ENCODE measurements around the gene HPSE2. TPM values are rescaled to one million over a fixed set of nuclear protein-coding genes. Genes with fewer than 3 reads are reported as not detected.

The HPSE2 gene
- total RNA-seq, 2 experiments from 2014 or later = not detected

DNA sequence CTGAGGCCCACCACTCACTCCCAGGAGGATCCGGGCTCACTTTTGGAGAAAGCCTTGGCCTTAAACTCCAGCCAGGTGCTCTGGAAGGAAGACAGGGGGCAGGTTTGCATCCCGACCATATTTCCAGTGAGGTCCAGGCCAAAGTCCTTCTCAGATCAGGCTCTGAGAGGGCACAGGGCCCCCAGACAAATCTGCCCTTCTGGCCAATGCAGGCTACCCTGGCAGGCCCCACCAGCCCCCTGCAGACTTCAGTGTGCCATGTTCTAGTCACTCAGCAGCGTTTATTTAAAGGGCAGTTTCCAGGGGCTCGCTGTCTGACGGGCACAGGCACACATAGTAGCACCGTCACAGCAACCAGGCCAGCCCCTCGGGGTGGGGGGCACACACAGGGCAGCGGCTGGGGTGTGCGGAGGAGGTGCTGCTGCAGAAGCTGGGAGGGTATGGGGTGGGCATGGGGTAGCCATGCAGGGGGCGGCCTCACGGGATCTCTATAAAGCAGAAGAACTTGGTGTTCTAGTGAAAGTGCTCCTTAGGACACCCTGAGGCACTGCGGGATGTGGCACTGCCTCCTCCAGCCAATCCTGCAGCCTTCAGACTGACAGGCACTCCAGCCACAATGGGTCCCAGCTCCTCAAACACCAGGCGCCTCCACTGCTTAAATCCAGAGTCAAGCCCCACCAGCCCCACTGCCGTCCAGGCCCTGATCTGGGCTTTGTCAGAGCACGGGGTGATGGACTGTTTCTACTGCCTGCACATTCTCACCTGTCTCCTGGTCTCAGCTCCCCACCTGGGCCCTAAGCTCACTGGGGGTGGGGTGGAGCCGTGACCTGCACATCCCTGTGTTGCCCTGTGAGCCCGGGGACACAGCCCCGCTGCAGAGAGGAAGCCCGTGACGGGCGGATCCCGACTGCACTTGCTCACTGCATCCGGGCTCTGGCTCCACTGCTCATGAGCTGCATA, 811.1 kb downstream of the HPSE2 start:
- H3K36me3 Mint-ChIP-seq (ENCODE audit: low read depth) = peaks cover 11% of the 10 kb centered on the region
- no peaks in the 10 kb centered on the region for H3K9me3 Mint-ChIP-seq
- H3K27ac Mint-ChIP-seq = no peak overlapping the region
- no peaks in the 10 kb centered on the region for H3K4me1 Mint-ChIP-seq
- ChIA-PET POLR2A (no interaction called here), CTCF (interaction anchor here (0.9 to 1.7 kb wide), 6 partner anchors 10 to 42 kb away, joined by 3 to 5 read pairs (median 4); no protein-coding TSS in a partner anchor)
- H3K4me3 Mint-ChIP-seq = no peak overlapping the region
- H3K27me3 Mint-ChIP-seq = no peaks in the 10 kb centered on the region
- DNase-seq = no peak

DNA sequence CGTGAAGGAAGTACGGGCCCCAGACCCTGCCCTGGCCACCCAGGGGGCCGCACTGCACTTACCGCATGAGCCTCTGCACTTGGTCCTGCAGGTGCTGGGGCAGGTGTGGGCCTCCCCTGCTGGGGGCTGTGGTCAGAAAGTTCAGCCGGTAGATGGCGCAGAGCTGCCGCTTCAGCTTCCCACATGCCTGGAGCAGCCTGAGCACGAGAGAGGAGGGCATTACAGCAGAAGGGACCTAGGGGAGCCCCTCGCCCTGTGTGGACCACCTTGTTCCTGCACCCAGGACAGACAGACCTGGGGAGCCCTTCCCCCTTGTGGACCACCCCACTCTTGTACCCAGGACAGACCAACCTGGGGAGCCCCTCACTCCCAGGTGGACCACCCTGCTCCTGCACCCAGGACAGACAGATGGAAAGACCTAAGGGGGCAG, 811.9 kb downstream of the HPSE2 start:
- DNase-seq = no peak
- H3K27me3 Mint-ChIP-seq = no peaks in the 10 kb centered on the region
- H3K36me3 Mint-ChIP-seq (ENCODE audit: low read depth) = peaks cover 15% of the 10 kb centered on the region
- H3K9me3 Mint-ChIP-seq = no peaks in the 10 kb centered on the region
- H3K27ac Mint-ChIP-seq = no peak overlapping the region
- CTCF ChIA-PET = interaction anchor here (0.9 to 1.9 kb wide), 2 partner anchors 10 to 22 kb away, joined by 3 to 10 read pairs; partner anchors contain the start of gene HPS1
- POLR2A ChIA-PET = no interaction called here
- H3K4me3 Mint-ChIP-seq = no peak overlapping the region
- H3K4me1 Mint-ChIP-seq = no peaks in the 10 kb centered on the region

DNA sequence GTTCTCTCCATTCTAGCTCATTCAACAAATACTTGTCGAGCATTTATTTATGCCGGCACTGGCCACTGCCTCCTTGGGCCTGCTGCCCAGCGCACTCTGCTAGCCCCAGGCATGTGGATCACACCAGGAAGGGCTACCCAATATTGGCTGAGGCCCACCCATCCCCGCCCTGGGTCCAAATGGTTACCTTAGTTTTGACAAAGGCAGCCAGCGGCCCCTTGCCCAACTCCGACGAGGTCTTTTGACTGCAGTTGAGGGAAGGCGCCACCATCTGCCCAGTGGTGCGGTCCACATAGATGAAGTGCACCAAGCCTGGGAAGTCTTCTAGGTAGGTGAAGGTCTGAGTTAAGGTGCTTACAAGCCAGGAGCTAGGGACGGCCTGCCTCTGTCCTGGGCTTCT, 813.5 kb downstream of the HPSE2 start:
- Mint-ChIP-seq H3K4me3 (no peak overlapping the region), H3K36me3 (ENCODE audit: low read depth) (peaks cover 14% of the 10 kb centered on the region), H3K9me3 (no peaks in the 10 kb centered on the region), H3K27me3 (no peaks in the 10 kb centered on the region), H3K27ac (no peak overlapping the region), H3K4me1 (no peaks in the 10 kb centered on the region)
- ChIA-PET CTCF (interaction anchor here (0.6 to 1.9 kb wide), 2 partner anchors 23 to 100 kb away, joined by 3 to 10 read pairs; partner anchors contain the start of gene HPS1), POLR2A (no interaction called here)
- no peak for DNase-seq

DNA sequence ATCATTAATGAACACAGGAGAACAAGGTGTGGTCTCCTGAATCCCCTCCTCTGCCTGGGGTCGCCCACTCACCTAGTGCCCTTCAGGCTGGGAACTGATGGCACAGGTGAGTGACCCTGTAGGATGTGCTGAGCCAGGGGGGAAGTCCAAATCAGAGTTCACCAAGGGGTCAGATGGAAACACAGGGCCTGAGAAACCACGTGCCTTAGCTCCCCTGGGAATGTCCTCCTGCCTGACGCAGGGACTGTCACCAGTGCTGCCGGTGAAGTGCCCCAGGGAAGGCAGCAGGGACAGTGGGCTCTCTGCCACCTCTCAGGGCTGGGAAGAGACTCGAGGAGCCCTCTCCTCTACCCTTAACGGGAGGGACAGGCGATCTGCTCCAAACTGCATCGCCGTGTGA, 814.9 kb downstream of the HPSE2 start:
- ChIA-PET CTCF (interaction anchor here (1.5 kb wide), 1 partner anchor 14 kb away, joined by 3 read pairs; no protein-coding TSS in a partner anchor), POLR2A (no interaction called here)
- Mint-ChIP-seq H3K4me1 (no peaks in the 10 kb centered on the region), H3K36me3 (ENCODE audit: low read depth) (peaks cover 14% of the 10 kb centered on the region), H3K9me3 (no peaks in the 10 kb centered on the region), H3K27me3 (no peaks in the 10 kb centered on the region), H3K27ac (no peak overlapping the region), H3K4me3 (no peak overlapping the region)
- no peak for DNase-seq

DNA sequence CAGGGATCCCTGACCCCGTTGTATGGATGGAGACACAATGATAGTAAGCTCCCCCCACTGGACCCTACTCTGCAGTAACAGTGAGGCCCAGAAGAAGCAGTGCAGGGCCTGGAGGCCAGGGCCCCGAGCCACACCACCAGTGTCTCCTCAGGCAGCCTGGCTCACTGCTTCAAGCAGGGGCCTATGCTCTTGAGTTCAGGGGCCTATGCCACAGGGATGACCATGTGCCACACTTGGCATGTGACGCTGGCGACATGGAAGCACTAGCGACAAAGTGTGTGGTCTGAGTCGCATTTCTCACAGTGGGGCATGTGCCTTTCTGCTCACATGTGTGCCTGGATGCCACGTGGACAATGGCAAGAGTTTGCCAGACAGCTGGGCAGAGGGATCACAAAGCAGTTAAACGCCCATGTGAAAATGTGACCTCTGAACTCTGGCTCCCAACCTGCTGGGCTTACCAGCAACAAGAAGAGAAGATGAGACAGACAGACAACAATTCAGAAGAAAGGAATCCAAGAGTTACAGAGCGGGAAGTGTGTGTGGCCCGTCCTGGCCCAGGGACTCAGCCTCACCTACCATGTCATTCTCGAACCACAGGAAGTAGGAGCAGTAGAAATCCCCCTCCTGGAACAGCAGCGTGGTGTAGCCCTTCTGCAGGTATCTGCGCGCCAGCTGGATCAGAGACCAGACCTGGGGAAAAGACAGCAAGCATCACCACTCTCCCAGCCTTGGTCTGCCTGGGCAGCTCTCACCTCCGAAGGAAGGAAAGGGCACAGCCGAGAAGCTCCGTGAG, 816.0 kb downstream of the HPSE2 start:
- Mint-ChIP-seq H3K9me3 (no peaks in the 10 kb centered on the region), H3K4me3 (no peak overlapping the region), H3K4me1 (peaks cover 7% of the 10 kb centered on the region), H3K36me3 (ENCODE audit: low read depth) (peaks cover 14% of the 10 kb centered on the region), H3K27ac (no peak overlapping the region), H3K27me3 (no peaks in the 10 kb centered on the region)
- CTCF ChIA-PET = interaction anchor here (1.5 kb wide), 1 partner anchor 13 kb away, joined by 3 read pairs; no protein-coding TSS in a partner anchor
- POLR2A ChIA-PET = no interaction called here
- DNase-seq = no peak

DNA sequence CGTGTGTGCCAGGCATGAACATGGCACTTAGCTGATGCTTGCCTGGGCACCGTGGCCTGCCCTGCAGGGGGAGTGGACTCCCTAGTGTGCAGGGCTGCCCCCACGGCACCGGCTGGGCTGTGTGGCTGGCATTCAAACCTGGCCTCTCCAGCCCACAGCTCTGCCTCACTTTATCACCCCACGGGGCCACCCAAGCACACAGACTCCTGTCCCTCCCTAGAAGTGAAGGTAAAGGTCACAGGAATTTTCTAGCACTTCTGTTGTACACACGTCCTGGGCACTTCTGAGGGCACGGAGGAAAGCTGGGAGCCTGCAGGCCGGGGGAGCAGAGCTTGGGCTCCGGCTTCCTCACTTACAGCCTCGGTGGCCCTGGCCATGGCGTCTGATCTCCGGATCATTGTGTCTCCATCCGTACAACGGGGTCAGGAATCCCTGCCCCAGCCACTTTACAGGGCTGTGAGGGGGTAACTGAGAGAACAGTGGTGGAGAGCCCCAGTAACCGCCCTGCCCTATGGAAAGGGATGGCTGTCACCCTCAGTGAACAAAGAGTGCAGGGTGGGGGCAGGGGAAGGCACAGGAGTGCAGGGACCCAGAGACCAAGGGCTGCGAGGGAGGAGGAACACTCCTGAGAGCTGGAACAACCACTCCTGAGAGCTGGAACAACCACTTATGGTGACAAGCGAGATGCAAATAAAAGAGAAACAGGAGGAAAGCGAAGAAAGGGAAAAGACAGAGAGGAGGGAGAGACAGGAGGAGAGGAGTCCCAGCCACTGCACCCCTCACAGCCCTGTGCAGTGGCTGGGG, 816.8 kb downstream of the HPSE2 start:
- CTCF ChIA-PET = no interaction called here
- no peak overlapping the region for H3K27ac Mint-ChIP-seq
- no peak overlapping the region for H3K4me3 Mint-ChIP-seq
- peaks cover 15% of the 10 kb centered on the region for H3K4me1 Mint-ChIP-seq
- H3K36me3 Mint-ChIP-seq (ENCODE audit: low read depth) = peaks cover 14% of the 10 kb centered on the region
- POLR2A ChIA-PET = no interaction called here
- H3K27me3 Mint-ChIP-seq = no peaks in the 10 kb centered on the region
- no peak for DNase-seq
- no peaks in the 10 kb centered on the region for H3K9me3 Mint-ChIP-seq

DNA sequence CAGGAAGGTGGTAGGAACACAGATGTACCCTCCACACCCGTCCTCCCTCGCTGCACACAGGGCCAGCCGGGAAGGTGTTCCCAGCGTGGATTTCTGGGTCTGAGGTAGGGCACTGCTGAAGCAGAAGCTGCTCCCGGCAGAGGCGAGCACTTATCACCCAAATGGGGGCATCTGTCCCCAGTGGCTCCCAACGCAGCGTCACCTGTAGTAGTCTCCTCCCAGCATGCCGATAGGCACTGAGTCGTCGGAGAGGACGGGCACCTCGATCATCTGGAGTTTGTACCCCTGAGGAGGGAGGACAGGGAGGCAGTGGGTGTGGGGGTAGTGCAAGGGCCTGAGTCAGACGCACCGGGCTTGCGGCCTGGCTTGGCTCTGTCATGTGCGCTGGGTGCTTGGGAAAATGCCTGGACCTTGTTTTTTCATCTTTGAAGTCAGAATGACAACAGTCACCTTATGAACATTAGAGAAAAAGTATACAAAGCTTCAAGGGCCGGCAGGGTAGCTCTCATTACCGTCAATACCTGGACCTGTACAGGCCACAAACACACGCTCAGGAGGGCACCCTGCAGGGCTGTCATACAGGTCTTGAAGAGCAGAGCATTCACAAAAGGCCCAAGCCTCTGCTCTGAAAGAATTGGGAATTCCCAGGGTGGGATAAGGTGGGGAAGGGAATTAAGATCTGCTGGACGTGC, 817.5 kb downstream of the HPSE2 start:
- Mint-ChIP-seq H3K36me3 (ENCODE audit: low read depth) (peaks cover 14% of the 10 kb centered on the region), H3K27me3 (no peaks in the 10 kb centered on the region), H3K27ac (no peak overlapping the region), H3K4me1 (peaks cover 15% of the 10 kb centered on the region), H3K4me3 (no peak overlapping the region), H3K9me3 (no peaks in the 10 kb centered on the region)
- DNase-seq = no peak
- CTCF ChIA-PET = no interaction called here
- POLR2A ChIA-PET = no interaction called here

DNA sequence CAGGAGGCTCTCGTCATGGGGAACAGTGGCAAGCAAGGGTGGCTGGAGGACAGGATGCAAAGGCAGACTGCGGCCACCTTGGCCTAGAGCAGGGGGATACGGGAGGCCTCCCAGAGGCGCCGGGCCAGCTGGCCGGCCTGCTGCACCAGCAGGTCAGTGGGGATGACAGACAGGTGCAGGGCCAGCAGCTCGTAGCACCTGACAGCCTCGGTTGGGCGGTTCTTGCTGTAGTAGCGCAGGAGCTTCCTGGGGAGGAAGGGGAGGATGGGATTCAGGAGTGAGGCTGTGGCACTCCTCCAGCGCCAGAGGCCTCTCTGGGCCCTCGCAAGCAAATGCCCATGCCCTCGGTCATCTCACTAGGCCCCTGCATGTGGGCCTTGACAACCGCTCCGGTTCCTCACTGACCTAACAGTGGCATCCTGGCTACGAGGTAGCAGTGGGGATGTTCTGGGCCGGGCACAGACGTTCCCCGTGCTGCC, 818.1 kb downstream of the HPSE2 start:
- CTCF ChIA-PET = no interaction called here
- no peaks in the 10 kb centered on the region for H3K27me3 Mint-ChIP-seq

DNA sequence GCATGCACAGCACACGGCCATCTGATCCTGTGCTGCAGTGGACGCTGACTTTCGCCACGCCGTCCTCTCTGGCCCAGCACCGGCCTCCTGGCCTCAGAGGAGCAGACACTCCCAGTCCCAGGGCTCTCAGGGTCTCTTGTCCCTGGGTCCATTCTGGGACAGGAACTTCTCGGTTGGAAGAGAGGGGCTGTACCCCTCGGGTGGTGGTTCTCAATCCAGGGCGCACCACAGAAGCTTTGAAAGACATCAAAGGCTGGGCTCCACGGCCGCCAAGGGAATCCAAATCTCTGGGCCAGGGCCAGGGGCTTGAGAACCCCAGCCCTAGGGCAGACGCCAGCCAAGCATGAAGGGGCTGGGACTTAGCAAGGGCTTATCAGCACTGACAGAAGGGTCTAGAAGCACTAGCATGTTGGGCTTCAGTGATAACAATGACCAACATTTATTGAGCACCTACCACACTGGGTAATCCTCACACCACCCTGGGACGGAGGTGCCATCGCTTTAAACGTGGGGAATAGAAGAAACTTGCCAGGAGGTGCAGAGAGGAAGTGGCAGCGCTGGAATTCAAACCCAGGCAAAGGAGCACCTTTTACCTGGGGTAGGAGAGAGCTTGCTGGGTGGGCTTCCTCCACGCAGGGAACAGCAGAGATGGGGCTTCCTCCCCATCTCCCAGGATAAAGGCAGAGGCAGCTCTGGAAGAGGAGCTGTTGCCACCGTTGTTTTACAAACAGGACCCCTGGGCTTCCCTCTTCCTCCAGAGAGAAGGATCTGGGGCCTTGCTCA, 818.9 kb downstream of the HPSE2 start:
- H3K4me1 Mint-ChIP-seq = peaks cover 15% of the 10 kb centered on the region
- H3K27ac Mint-ChIP-seq = no peak overlapping the region
- CTCF ChIA-PET = interaction anchor here (0.6 kb wide), 1 partner anchor 263 kb away, joined by 3 read pairs; no protein-coding TSS in a partner anchor
- H3K9me3 Mint-ChIP-seq = no peaks in the 10 kb centered on the region
- peaks cover 12% of the 10 kb centered on the region for H3K36me3 Mint-ChIP-seq (ENCODE audit: low read depth)
- no peaks in the 10 kb centered on the region for H3K27me3 Mint-ChIP-seq
- no peak for DNase-seq
- POLR2A ChIA-PET = no interaction called here
- H3K4me3 Mint-ChIP-seq = no peak overlapping the region

More for the DNA sequence above, 818.1 kb downstream of the HPSE2 start:
- Mint-ChIP-seq H3K4me1 (peaks cover 15% of the 10 kb centered on the region), H3K4me3 (no peak overlapping the region), H3K9me3 (no peaks in the 10 kb centered on the region), H3K27ac (no peak overlapping the region), H3K36me3 (ENCODE audit: low read depth) (peaks cover 12% of the 10 kb centered on the region)
- no peak for DNase-seq
- POLR2A ChIA-PET = no interaction called here

DNA sequence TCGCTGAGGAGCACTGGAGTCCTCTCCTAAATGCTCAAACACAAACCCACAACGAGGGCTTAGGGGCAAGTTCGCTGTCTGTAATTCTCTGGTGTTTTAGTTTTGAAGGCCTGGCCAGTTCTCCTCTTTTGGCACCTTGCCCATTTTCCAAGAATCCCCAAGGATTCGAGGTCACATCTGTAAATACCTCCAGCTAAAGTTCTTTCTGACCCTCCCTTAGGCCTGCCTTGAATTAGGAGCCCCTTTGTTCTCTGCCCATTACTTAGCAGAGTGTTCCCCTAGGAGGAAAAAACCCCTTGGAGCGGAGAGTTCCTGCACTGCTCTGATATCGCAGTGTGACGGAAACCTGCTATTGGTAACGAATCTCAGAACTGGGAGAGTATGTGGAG, 819.9 kb downstream of the HPSE2 start:
- ChIA-PET CTCF (no interaction called here), POLR2A (no interaction called here)
- Mint-ChIP-seq H3K27ac (peak overlapping the region; percentile 89), H3K27me3 (no peaks in the 10 kb centered on the region), H3K36me3 (ENCODE audit: low read depth) (peaks cover 10% of the 10 kb centered on the region), H3K4me3 (no peak overlapping the region), H3K4me1 (peaks cover 15% of the 10 kb centered on the region), H3K9me3 (no peaks in the 10 kb centered on the region)
- no peak for DNase-seq

DNA sequence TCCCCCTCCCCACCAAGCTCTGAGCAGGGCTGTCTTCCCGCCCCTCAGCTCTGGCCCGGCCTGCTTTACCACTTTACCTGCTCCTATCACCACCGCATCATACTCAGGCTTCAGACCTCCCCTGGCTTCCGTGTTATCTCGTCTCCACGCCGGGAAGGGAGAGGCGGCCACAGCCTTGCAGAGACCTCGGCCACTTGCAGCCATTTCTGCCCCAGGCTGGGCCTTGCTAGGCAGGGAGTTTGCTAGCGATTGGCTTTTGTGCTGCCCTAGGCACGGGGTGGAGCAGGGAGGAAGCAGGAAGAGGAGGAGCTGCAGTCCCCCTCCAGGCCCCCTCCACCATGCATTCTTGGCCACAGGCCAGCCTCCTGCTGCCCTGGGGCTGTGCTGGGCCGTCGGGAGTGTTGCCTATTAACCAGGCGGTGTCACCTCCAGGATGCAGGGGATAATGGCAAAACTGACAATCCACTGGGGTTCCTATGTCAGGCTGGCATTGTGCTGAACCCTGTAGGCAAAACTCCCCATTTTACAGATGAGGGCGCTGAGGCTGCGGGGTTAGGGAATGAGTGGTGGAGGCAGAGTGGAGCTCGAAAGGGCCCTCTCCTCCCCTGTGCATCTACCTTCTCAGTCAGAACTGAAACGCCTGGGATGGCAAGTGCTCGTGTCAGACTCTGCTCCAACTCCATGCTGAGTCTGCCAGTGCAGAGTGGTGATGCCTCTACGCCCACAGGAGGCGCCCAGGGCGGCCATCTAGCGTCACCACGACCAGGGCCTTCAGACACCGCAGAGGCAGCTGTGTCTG, 820.5 kb downstream of the HPSE2 start, which contains the start of gene PYROXD2:
Gene PYROXD2, minus strand, starts transcription at position 251 of the 799 bp plus-strand sequence. Its CDS starts 47 bp downstream, at position 204.
- peaks cover 10% of the 10 kb centered on the region for H3K36me3 Mint-ChIP-seq (ENCODE audit: low read depth)
- no peaks in the 10 kb centered on the region for H3K9me3 Mint-ChIP-seq
- ChIA-PET CTCF (interaction anchor here (1.0 kb wide), 1 partner anchor 13 kb away, joined by 3 read pairs; no protein-coding TSS in a partner anchor), POLR2A (no interaction called here)
- peak; percentile 40 for DNase-seq
- peak within 1 kb of the TSS; percentile 89 for H3K27ac Mint-ChIP-seq
- peak within 1 kb of the TSS; percentile 81 for H3K4me3 Mint-ChIP-seq
- no peaks in the 10 kb centered on the region for H3K27me3 Mint-ChIP-seq
- peaks cover 15% of the 10 kb centered on the region for H3K4me1 Mint-ChIP-seq

Data from activated CD4-positive, alpha-beta T cell treated with anti-CD3 and anti-CD28 coated beads, Interleukin-2, amount 10 ng/mL, durations not matched to agents 7 days and 5 days (primary cell).